ENCODE data around the gene CD300LG.
"Not testable (repeated sequence)": the region's sequence is repeated elsewhere in the genome, so short reads cannot be mapped to it uniquely, and the experiment has no call there.

Gene CD300LG

GRCh38 chr17:43826206-43826605 lies 20.8 kb upstream of the CD300LG start:
- DNase-seq: no peak

- DNase-seq: no peak
Measured at GRCh38 chr17:43827596-43827995, 19.4 kb upstream of the CD300LG start.

- no peak for DNase-seq
Measured at GRCh38 chr17:43829738-43830137, 17.2 kb upstream of the CD300LG start.

GRCh38 chr17:43830510-43831140 lies 16.4 kb upstream of the CD300LG start:
- no peak for DNase-seq

- DNase-seq: no peak
Measured at GRCh38 chr17:43831633-43832032, 15.3 kb upstream of the CD300LG start.

- peak; percentile 9 for DNase-seq
Measured at GRCh38 chr17:43832168-43832975, 14.6 kb upstream of the CD300LG start.

- DNase-seq: peak; percentile 26
Measured at GRCh38 chr17:43832976-43833829, 13.8 kb upstream of the CD300LG start, which contains the start of gene MPP3. Gene MPP3 (minus strand): TSS chr17:43833146. CDS start chr17:43831906, 1,240 bp downstream.

- DNase-seq: no peak
Measured at GRCh38 chr17:43834106-43834505, 12.9 kb upstream of the CD300LG start.

- no peak for DNase-seq
Measured at GRCh38 chr17:43839670-43840108, 7.3 kb upstream of the CD300LG start.

- no peak for DNase-seq
Measured at GRCh38 chr17:43840814-43841213, 6.2 kb upstream of the CD300LG start.

- DNase-seq: no peak
Measured at GRCh38 chr17:43841282-43841681, 5.7 kb upstream of the CD300LG start.

- DNase-seq: not testable (repeated sequence)
Measured at GRCh38 chr17:43842091-43842974, 4.6 kb upstream of the CD300LG start.

- no peak for DNase-seq
Measured at GRCh38 chr17:43842975-43843325, 4.0 kb upstream of the CD300LG start.

GRCh38 chr17:43844241-43844640 lies 2.7 kb upstream of the CD300LG start:
- no peak for DNase-seq

- DNase-seq: no peak
Measured at GRCh38 chr17:43845766-43846165, 1.2 kb upstream of the CD300LG start.

- peak; percentile 82 for DNase-seq
Measured at GRCh38 chr17:43846221-43846712, 709 bp upstream of the CD300LG start.

GRCh38 chr17:43848601-43849000 lies 1.6 kb downstream of the CD300LG start:
- no peak for DNase-seq

- no peak for DNase-seq
Measured at GRCh38 chr17:43849116-43849515, 2.1 kb downstream of the CD300LG start.

- no peak for DNase-seq
Measured at GRCh38 chr17:43852571-43852970, 5.6 kb downstream of the CD300LG start.

- no peak for DNase-seq
Measured at GRCh38 chr17:43853546-43853945, 6.6 kb downstream of the CD300LG start.

GRCh38 chr17:43854498-43854897 lies 7.5 kb downstream of the CD300LG start:
- no peak for DNase-seq

GRCh38 chr17:43855061-43855460 lies 8.1 kb downstream of the CD300LG start:
- no peak for DNase-seq

Data from stimulated activated CD4-positive, alpha-beta T cell treated with anti-CD3 and anti-CD28 coated beads, Interleukin-4, amount 100 ng/mL, for 24 hours (primary cell).